GM18858 (cell line): ENCODE measurements around the gene BBS9.

Experiments
- ATAC-seq: cut with Tn5 transposase; IDR thresholded peaks from one replicate; pipeline ENCODE4 v1.9.1; 2021; ENCODE audit not compliant: unreplicated experiment

The BBS9 gene

DNA sequence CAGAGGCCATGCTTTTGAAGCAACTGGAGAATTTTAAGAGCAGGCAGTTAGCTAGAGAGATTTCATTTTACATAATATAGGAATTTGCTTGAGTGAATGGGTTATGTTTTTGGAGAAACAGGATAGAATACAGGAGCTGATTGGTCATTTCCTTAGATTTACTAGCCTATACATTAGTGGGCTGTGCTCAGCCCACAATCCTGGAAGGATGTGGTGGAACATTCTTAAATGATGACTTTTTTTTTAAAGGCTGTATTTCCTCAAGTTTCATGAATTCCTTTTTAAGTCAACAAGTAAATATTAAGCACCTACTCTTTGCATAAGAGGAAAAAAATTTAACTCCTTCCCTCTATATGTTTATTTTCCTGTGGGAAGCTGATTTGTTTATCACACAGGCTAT lies 461.6 kb downstream of the BBS9 start:
- ATAC-seq: no peak

DNA sequence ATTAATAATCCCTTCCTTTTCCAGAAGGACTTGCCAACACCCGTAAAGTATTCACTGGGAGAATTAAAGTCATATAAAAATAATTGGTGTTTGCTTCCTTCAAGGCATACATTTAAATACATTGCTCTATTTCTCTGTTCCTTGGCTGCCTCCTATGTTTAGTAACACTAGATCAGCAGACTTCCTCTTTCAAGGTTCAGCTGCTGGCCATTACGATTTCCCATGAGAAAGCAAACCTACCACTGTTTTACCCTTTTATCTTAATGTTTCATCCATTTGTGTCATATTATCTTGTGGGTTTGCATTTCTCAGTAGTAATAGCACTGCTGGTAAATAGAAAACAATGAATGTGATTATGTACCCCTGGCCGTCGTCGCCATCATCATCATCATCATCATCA lies 462.1 kb downstream of the BBS9 start:
- no peak for ATAC-seq

DNA sequence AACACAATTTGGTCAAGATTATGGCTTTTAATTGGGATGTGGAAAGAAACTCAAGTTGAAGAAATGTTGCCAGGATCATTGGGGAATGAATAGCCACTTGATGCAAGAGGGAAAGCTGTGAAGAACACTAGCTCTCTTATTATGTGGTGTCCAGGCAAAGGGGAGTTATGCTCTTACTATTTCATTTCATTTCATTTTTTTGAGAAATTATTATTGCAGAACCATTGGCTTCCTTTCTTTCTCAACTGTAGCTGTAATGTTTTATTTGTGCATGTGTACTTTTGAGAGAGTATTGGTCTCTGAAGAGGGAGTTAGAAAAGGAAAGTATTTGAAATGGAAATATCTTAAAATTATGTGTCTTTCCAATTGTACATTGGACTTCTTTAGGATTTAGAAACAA lies 463.4 kb downstream of the BBS9 start:
- ATAC-seq: no peak

DNA sequence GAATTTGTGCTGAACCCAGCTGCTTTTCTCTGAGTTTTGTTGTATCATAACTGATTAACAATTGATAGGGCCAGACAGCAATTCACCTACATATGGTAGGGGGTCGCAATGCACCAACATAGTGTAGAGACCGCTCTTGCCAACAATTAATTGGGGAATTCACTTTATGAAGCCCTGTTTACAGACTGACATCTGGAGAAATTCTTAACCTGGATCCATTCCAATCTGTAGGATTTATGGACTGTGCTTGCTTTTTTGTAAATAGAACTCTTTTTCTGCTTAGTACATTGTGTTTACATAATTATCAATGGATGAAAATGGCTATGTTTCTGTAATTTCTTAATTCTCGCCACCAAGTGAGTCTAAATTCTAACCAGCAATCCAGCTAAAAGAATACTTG lies 464.2 kb downstream of the BBS9 start:
- no peak for ATAC-seq

DNA sequence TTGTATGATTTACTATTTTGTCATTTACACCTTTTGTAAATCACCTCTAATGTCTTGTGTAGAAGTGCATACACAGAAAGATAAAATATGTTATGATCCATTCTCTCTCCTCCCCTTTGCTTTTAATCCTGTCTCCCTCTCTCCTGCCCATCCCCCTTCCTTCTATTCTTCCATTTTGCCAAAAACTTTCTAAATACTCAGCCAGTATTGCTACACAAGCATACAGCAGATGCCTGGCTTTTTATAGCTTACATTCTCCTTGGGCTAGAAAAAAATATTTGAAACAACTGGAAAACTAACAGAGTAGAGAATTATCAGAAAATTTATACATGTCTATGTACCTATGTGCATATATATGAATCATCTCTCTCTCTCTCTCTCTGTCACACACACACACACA lies 467.3 kb downstream of the BBS9 start:
- no peak for ATAC-seq

DNA sequence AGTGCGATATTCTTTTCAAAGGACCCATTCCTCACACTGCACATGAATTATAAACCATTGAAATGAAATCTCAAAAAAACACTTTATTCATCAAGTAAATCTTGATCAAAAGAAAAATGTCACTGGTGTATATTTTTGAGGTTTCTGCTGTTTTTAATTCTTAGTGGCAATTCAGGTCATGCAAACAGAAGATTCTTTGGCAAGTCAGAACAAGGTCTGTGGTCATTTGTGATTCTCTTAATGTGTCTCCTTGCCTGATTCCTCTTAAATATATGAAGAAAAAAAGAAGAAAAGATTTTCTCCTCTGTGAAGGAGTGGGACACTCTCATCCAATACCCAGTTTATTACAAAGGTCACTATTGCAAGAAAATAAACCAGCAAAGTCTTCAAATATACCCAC lies 467.8 kb downstream of the BBS9 start:
- no peak for ATAC-seq

DNA sequence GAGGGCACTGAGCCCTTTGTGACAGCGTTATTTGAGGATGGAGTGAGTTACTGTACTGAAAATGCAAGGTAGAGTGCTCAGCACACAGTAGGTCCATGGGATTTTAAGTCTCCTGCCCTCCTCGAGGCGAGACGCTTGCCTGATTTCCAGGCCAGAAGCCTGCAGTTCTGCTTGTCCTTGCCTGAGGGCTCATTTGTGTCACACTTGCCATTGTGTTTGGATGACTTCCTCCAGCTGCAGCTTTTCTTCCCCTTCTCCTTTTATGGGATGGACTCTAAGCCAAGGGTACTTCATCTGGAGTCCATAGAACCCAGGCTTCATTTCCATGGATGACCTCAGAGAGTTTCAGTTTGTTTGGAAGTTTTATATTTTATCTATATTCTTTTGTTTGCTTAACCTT lies 471.7 kb downstream of the BBS9 start:
- no peak for ATAC-seq

DNA sequence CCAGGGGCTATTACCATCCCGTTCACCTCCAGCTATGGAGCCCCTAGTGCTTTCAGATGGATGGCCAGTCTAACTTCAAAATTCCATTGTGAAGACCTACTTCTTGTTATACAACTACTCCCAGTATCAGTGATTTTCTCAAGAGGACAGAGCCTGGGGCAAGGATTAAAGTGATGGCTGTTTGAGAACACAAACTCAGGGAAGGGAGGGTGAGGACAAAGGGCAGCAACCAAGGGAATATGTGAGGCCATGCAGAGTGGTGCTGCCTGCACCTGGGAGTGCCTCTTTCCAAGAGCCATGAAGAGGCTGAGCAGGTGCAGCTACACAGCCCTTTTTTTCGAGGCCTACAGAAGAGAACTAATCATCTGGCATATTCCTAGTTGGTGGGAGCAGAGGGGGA lies 472.5 kb downstream of the BBS9 start:
- ATAC-seq: no peak

DNA sequence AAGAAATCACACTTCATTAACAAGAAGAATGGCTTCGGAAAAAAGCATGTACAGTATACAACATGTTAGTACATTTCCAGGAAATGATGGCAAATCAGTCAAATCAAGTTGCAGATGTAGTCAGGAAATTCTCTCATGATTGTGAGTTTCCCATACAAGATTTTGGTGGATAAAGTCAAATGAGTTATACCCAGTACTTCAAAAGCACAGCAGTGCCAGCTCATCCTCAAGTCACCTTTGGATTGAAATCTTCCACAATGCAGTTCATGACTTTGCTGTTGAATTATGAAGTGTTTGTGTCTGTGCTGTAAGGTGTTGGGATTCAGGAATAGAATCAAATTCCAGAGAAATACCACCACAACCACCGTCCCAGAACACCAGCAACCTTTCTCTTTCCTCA lies 474.7 kb downstream of the BBS9 start:
- ATAC-seq: no peak

DNA sequence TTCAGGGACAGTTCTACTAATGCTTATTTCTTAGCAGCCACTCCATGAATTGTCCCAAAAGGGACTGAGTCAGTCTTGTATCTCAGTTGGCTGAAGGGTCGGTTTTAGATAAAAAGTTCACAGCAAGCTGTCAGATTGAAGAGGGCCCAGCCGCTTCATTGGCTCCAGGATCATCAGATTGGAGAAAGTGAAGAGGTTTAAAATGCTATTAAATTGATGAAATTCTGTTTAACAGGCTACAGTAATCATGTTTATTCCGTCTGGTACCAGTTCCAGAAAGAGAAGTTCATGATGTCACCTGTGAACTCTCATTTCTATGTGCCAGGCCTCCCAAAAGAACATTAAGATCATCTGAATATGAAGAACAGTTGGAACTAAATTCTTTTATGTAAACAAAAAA lies 481.6 kb downstream of the BBS9 start:
- no peak for ATAC-seq

DNA sequence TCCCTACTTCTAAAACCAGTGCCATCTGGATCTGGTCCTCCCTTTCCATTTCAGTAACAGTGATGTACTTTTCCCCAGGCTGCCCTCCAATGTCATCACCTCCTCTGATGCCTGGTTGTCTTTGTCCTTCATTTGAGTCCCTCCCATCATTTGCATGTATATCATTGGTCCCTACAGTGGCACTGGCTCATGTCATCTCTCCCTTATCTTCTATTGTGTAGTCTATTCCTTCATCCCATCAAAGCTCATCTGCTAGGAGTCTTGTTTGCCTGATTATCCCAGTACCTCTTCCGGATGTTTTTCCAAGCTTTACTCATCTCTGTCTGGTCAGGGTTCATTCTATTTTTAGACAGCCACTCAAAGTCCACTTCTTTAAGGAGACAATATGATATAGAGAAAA lies 483.1 kb downstream of the BBS9 start:
- ATAC-seq: no peak

DNA sequence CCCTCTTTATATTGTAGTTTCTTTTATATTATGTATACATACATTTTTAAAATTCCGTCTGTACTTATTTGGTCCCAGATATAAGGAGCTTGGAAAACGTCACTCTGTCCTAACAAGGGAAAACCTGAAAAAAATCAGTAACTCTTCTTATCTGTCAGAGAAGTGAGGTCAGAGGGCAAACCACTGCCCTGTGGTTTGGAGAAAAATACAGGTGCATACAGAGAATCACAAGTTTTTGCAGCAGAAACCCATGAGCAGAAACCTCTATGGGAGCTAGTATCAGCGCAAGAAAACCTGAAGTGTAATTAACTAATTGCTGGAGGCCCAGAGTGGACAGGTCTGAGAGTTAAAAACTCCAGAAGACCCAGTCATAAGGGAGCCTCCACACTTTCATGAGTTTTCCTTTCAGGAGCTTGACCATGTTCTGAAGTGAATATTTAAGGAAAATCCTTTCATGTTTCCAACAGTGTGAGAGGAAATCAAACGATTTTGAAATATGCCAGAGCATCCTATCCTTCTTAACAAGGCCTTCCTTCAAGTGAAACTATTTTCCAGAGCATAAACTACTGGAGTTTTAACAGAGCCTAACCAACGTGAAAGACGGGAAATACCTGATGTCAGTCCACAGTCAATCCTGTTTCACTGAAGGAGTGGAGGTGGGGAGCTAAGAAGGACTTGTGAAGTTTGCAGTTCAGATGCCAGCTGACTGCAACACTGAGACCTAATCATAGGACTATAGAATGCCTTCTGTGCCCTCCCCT lies 485.2 kb downstream of the BBS9 start:
- no peak for ATAC-seq

DNA sequence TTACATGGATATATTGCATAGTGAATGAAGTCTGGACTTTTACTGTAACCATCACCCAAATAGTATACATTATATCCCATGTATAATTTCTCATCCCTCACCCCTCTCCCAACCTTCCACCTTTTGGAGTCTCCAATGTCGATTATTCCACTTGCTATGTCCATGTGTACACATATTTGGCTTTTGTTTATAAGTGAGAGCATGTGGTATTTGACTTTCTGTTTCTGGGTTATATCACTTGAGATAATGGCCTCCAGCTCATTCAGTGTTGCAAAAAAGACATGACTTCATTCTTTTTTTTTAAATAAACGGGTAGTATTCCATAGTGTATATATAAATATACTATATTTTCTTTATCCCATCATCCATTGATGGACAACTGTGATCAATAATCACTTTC lies 487.4 kb downstream of the BBS9 start:
- ATAC-seq: no peak

DNA sequence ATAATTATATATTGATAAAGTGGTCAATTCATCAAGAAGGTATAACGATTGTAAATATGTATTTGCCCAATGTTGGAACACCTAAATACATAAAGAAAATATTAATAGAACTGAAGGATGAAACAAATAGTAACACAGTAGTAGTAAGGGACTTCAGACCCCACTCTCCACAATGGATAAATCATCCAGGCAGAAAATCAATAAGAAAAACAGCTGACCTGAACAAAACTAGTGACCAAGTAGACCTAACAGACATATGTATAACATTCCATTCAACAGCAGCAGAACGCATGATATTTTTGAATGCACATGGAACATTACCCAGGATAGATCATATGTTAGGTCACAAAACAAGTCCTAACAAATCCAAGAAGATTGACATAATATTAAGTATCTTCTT lies 489.9 kb downstream of the BBS9 start:
- no peak for ATAC-seq

DNA sequence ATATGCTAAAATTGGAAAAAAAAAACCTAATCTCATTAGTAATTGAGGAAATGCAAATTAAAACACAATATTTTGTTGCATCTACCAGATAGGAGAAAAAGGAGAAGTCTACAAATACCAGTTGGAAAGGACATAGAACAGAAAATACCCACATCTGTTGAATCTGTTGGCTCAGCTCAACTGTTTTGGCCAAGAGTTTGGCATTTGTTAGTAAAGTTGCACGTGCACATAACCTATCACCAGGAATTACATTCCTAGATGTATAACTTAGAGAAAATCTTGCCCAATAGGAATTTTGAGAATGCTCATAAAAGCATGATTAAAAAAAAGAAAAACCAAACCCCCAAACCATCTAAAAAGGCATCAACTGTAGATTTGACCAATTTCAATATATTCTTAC lies 493.9 kb downstream of the BBS9 start:
- no peak for ATAC-seq

DNA sequence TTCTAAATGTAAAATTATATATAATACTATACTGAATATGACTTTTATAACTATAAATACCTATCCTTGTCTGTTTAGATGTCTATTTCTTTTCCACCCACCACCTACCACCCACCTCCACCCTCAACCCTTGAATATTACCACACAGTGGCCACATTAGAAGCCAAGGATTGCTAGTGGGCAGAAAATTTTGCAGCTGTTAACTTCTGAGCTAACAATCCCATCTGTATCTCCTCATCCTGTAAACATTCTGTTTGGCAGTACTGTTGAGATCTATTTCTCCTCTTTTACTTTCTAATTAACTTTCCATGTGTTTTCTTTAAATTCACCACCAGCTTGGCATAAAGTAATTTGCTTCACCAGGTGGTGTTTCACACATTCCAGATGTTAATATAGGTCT lies 494.9 kb downstream of the BBS9 start:
- no peak for ATAC-seq

DNA sequence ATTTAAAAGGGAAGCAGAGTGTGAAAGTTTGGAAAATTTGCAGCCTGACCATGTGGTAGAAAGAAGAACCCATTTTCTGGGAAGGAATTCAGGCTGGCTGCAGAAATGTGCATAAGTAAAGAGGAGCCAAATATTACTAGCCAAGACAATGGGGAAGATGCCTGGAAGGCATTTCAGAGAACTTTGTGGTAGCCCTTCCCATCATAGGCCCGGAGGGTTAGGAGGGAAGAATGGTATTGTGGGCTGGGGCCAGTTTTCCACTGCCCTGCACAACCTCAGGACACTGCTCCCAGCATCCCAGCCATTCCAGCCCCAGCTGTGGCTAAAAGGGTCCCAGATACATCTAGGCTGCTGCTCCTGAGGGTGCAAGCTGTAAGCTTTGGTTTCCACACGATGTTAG lies 497.5 kb downstream of the BBS9 start:
- ATAC-seq: no peak

DNA sequence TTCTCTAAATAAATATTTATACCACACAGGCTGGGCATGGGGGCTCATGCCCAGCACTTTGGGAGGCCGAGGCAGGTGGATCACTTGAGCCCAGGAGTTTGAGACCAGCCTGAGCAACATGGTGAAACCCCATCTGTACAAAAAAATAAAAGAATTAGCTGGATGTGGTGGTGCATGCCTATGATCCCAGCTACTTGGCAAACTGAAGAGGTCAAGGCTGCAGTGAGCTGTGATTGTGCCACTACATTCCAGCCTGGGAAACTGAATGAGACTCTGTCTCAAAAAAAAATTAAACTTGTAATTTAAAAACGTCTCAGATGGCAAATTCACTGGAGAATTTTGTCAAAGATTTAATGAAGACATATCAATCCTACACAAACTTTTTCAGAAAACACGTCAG lies 498.4 kb downstream of the BBS9 start:
- no peak for ATAC-seq

DNA sequence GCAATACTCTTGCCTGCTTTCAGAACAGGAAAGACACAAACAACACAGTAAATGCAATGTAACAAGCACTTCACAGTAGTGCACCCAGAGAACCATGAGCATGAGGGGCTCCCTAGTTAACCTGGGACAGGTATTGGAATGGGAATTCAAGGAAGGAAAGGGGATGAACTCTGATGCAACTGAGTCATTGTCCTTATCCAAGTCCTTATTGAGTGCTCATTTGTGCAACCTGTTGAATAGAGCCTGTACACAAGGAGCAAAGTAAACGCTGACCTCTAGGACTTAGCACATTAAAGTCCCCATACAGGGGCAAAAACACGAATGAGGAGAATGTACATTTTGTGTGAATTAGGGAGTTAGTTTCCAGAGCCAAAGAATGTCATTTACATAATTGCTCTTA lies 499.5 kb downstream of the BBS9 start:
- no peak for ATAC-seq

DNA sequence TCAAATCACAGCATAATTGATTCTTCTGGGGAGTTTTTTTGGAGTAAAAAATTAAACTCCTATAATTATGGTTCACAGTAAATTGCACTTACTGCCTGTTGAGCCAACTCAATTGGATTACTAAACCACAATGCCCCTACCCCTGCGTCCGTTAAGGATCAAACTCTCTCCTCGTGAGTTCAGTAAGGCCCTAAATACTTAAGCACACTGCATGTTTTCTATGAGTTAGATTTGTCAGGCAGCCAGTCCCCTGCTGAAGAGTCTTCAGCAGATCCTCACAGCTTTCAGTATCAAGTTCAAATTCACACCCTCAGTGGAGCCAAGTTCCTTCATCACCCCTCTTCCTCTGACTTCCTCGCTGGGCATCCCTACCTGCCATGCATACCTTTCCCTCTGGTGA lies 501.0 kb downstream of the BBS9 start:
- no peak for ATAC-seq

DNA sequence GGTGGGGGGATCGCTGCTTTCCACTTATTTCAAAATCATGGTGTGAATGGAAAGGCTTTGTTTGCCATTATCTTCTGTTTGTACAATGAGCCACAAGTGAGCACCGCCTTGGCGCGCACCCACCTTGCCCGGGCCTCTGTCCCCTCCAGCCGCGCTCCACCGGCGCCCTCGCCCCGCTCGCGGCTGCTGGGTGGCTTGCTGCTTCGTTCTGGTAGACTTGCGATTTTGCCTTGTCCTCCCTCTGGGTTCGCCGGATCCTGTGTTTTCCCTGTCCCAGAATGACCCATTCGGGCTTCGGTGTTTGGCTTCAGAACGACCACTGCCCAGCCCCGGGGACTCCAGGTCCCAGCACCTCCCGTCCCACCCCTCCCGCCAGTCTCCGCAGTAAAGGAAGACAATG lies 503.0 kb downstream of the BBS9 start:
- ATAC-seq: no peak

DNA sequence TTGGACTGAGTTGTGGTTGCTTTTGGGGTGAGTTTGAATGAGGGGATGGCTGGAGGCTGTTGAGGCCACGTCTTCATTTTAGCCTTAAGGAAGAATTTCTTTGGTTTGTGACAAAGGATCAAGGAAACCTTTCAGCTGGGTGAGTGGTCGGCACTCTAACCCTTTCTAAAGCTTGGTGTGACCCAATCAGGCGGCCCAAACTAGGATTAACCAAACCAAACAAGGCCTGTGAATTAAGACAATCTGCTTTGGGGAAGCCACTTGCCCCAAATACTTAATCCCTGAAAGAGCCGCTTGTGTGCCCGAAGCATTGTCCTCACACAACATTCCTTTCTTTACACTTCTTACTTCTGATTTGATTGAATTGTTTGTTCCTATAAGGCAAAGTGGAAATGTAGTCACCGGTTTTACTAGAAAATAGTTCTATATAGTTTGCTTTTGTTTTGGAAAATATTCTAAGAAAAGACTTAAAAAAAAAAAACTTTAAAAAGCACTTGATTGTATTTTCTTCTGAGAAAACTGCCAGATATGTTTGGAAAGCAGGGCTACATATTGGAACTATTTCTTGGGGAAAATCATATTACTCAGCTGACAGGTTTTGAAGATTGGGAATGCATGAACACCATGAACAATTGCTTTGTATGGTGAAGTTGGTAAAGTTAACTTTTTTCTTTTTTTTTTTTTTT lies 503.6 kb downstream of the BBS9 start:
- ATAC-seq: no peak

DNA sequence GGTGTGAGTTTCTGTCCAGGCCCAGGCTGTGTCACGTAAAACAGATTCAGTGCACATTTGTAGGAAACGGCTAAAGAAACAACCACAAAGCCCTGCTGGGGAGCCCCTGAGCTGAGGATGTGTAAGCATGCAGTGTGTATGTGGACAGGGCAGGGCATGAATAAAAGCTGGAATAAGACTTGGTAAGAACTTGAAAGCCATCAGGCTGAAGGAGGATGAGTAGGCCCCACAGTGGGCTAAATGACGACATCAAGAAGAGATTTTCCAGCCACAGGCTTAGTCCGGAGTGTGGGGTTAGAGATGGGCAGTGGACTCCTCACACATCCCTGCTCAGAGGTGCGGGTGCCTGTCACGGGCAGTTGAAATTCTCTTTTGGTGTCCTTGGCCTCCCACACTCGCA lies 505.2 kb downstream of the BBS9 start:
- ATAC-seq: no peak
